ENCODE results near the gene CHST4.

GRCh38 chr16:71562552-71562951, 36.3 kb downstream of the CHST4 start:
- TF ChIP-seq CTCF (IDR thresholded peaks at IDR 0.05) (no peak), POLR2AphosphoS5 (IDR thresholded peaks at IDR 0.05; ENCODE audit: insufficient read depth in 1 of 2, low read depth in 1 of 2) (no peak)

Measured in vagina (tissue), 2 donors.